PC-3 (cell line): ENCODE data around the gene GLI3. TPM values are rescaled to one million over a fixed set of nuclear protein-coding genes. Genes with fewer than 3 reads are reported as not detected.

Source experiments
- ATAC-seq: fragments of 200-7000 bp; cut with Tn5 transposase; 2 replicates; pipeline ENCODE4 v1.9.1; 2020; ENCODE audit warnings: mild to moderate bottlenecking, moderate library complexity
- BruUV-seq: library from RNA; stranded (reverse); fragments of 400-500 nt; replicated peaks from 2 replicates; lab custom pipeline; 2021; lab: Mats Ljungman, UMichigan
- CTCF ChIA-PET: fragments of 300-600 bp; sonication (Branson Sonifier 250); formaldehyde crosslinking; loops from one replicate; lab custom pipeline; 2022; ENCODE audit warnings: antibody characterized with exemption; lab: Charles Lee
- POLR2A ChIA-PET: fragments of 300-600 bp; sonication (Branson Sonifier 250); formaldehyde crosslinking; loops from one replicate; lab custom pipeline; 2022; ENCODE audit warnings: antibody characterized with exemption; ENCODE audit not compliant: unreplicated experiment; lab: Charles Lee
- DNase-seq: peaks from one replicate; pipeline ENCODE4 v3.0.0-alpha.2; 2015
- H2AFZ ChIP-seq: fragments of 300-600 bp; sonication (generic); 2 replicates; pipeline ENCODE4 v1.6.0; 2016; ENCODE audit warnings: antibody characterized with exemption, low read length
- H3F3A ChIP-seq: fragments of 300-600 bp; sonication (generic); one replicate; pipeline ENCODE4 v1.6.0; 2017; ENCODE audit warnings: antibody characterized with exemption, low read length, control low read depth, mild to moderate bottlenecking; ENCODE audit not compliant: unreplicated experiment
- H3K27ac ChIP-seq: fragments of 300-600 bp; sonication (generic); 2 replicates; pipeline ENCODE4 v1.5.1; 2016; ENCODE audit warnings: mild to moderate bottlenecking, low read length
- H3K27me3 ChIP-seq: fragments of 300-600 bp; sonication (generic); 2 replicates; pipeline ENCODE4 v1.6.1; 2016; ENCODE audit warnings: low read length, mixed read lengths
- H3K36me3 ChIP-seq: fragments of 300-600 bp; sonication (generic); 2 replicates; pipeline ENCODE4 v1.6.1; 2016; ENCODE audit warnings: low read depth, mixed run types, low read length, mixed read lengths
- H3K4me1 ChIP-seq: fragments of 300-600 bp; sonication (generic); 2 replicates; pipeline ENCODE4 v1.5.1; 2016; ENCODE audit warnings: low read length; ENCODE audit not compliant: insufficient read depth
- H3K4me2 ChIP-seq: fragments of 300-600 bp; sonication (generic); 2 replicates; pipeline ENCODE4 v1.6.0; 2016; ENCODE audit warnings: low read length
- H3K4me3 ChIP-seq: fragments of 300-600 bp; sonication (generic); 2 replicates; pipeline ENCODE4 v1.5.1; 2016; ENCODE audit warnings: mild to moderate bottlenecking, low read length, mixed read lengths
- H3K79me2 ChIP-seq: fragments of 300-600 bp; sonication (generic); 2 replicates; pipeline ENCODE4 v1.6.1; 2017; ENCODE audit warnings: low read length, mixed read lengths
- H3K9ac ChIP-seq: fragments of 300-600 bp; sonication (generic); 2 replicates; pipeline ENCODE4 v1.6.0; 2016; ENCODE audit warnings: mild to moderate bottlenecking, low read length
- H3K9me2 ChIP-seq: fragments of 300-600 bp; sonication (generic); replicated peaks from 2 replicates; pipeline ENCODE4 v1.6.1; 2016; ENCODE audit warnings: mixed run types, low read length, mixed read lengths
- H3K9me3 ChIP-seq: fragments of 300-600 bp; sonication (generic); 2 replicates; pipeline ENCODE4 v1.6.1; 2016; ENCODE audit warnings: low read length, mixed read lengths
- H4K20me1 ChIP-seq: fragments of 300-600 bp; sonication (generic); 2 replicates; pipeline ENCODE4 v1.6.1; 2016; ENCODE audit warnings: low read length, mixed read lengths
- EZH2 ChIP-seq: fragments of 300-600 bp; sonication (generic); IDR thresholded peaks from one replicate; pipeline ENCODE4 v1.6.1; 2017; ENCODE audit warnings: antibody characterized with exemption, mild to moderate bottlenecking, low read length; ENCODE audit not compliant: unreplicated experiment
- EZH2phosphoT487 ChIP-seq: fragments of 300-600 bp; sonication (generic); IDR thresholded peaks from 2 replicates; pipeline ENCODE4 v1.6.1; 2018; ENCODE audit warnings: mild to moderate bottlenecking, antibody characterized with exemption, low read length, borderline replicate concordance
- intact Hi-C: fragments of 100-400 bp; cut with micrococcal nuclease; formaldehyde crosslinking; loops from 2 replicates; pipeline ENCODE4 v1.9.0; 2023
- total RNA-seq: library from RNA; depleted of rRNA; stranded (reverse); fragments of >200 nt; gene quantifications from 2 replicates; pipeline ENCODE4 v1.2.3, GENCODE V29; 2014
- TF ChIP-seq, protein P1 (sequence below): fragments of 300-600 bp; sonication (generic); conservative IDR thresholded peaks from 2 replicates; pipeline ENCODE4 v1.5.1; 2017; ENCODE audit warnings: antibody characterized with exemption, low read depth, mild to moderate bottlenecking, low read length

GLI3 gene
- total RNA-seq, 1 experiment from 2014 or later: 3.5 TPM

DNA sequence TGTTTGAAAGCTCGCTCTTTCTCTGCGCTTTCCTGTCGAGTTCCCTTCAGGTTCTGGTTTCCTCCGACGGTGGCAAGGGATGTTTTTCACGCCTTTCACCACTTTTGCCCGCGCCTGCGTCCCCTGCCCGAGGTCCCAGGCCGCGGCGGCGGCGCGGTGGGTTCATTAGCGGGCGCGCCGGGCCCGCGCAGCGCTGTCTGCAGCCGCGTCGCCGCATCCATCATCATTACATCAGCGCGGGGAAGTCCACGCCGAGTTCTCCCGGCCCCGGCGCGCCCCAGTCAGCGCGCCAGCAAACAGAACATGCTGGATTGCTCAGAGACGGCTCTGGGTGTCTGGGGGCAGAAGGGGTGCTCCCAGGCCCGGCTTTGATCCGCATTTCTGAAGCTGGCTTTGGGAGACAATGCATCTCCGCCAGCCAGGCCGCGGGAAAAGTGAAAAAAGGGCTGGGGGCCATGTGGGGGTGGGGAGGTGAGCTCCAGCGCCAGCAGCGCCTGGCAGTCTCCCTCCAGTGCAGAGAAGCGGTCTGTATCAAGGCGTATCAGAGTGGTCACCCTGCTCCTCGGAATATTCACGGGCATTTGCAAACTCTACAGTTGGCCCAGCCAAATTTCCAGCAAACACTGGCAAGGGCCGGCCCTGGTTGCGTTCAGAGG is 8.9 kb downstream of the GLI3 start:
- Histone ChIP-seq H3K79me2 (peaks cover 35% of the 10 kb centered on the region), H4K20me1 (no peaks in the 10 kb centered on the region), H3K4me1 (peaks cover 16% of the 10 kb centered on the region), H3K4me2 (no peak overlapping the region), H3K9me3 (no peaks in the 10 kb centered on the region), H3F3A (no peaks in the 10 kb centered on the region), H3K9me2 (no peaks in the 10 kb centered on the region), H3K27me3 (no peaks in the 10 kb centered on the region), H3K36me3 (no peaks in the 10 kb centered on the region), H3K27ac (no peak overlapping the region), H2AFZ (no peak overlapping the region), H3K4me3 (no peak overlapping the region), H3K9ac (no peak overlapping the region)
- ChIA-PET POLR2A (interaction anchor here (0.6 kb wide), 1 partner anchor 147 kb away, joined by 3 read pairs; no protein-coding TSS in a partner anchor), CTCF (no interaction called here)
- DNase-seq (no peak), ATAC-seq (no peak)
- TF ChIP-seq EZH2 (no peak), EZH2phosphoT487 (no peak)
- TF ChIP-seq, protein P1, sequence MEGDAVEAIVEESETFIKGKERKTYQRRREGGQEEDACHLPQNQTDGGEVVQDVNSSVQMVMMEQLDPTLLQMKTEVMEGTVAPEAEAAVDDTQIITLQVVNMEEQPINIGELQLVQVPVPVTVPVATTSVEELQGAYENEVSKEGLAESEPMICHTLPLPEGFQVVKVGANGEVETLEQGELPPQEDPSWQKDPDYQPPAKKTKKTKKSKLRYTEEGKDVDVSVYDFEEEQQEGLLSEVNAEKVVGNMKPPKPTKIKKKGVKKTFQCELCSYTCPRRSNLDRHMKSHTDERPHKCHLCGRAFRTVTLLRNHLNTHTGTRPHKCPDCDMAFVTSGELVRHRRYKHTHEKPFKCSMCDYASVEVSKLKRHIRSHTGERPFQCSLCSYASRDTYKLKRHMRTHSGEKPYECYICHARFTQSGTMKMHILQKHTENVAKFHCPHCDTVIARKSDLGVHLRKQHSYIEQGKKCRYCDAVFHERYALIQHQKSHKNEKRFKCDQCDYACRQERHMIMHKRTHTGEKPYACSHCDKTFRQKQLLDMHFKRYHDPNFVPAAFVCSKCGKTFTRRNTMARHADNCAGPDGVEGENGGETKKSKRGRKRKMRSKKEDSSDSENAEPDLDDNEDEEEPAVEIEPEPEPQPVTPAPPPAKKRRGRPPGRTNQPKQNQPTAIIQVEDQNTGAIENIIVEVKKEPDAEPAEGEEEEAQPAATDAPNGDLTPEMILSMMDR: no peak
- intact Hi-C loops: no loop called here
- BruUV-seq: no TSS peak

DNA sequence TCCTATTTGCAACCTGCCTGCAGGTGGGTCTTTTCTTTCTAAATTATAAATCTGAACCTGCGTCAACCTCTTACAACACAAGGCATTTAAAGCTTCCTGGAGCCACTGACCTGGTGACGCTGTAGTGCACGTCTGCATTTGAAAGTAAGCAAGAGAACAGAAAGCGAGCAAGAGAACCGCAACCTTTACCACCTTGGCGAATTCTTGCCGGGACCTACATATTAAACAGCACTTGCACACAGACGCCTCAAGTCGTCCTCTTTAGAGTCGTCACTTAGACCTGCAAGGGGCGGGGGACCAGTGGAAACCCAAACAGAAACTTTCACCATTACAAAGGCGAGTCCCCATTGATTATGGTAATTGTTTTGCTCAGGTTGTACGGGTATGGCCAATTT is 9.5 kb downstream of the GLI3 start:
- Histone ChIP-seq H3K9me2 (no peaks in the 10 kb centered on the region), H3K36me3 (no peaks in the 10 kb centered on the region), H3K4me3 (no peak overlapping the region), H3K4me2 (no peak overlapping the region), H3K9me3 (no peaks in the 10 kb centered on the region), H3K27me3 (no peaks in the 10 kb centered on the region), H3K4me1 (peaks cover 11% of the 10 kb centered on the region), H3K27ac (no peak overlapping the region), H3K79me2 (peaks cover 30% of the 10 kb centered on the region), H3K9ac (no peak overlapping the region), H2AFZ (no peak overlapping the region), H3F3A (no peaks in the 10 kb centered on the region), H4K20me1 (no peaks in the 10 kb centered on the region)
- no TSS peak for BruUV-seq
- DNase-seq (no peak), ATAC-seq (no peak)
- ChIA-PET CTCF (no interaction called here), POLR2A (no interaction called here)
- intact Hi-C loops: no loop called here
- TF ChIP-seq EZH2phosphoT487 (no peak), EZH2 (no peak)
- TF ChIP-seq, protein P1: no peak

DNA sequence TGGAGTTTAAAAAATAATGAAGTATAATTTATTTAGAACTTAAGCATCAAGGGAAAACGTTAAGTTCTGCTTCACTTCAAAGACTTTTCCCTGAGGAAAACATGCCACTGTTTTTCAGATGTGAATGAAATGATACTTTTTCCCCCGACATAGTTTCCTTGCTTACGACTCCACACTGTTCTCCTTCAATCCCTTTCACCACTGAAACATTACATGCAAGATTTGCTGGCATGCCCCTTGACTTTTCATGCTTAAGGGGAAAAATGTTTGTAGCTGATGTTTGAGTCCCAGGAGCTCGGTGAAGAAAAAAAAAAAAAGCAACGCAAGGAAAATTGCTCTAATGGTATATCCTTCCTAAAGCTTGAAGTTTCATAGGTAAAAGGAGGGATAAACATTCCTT is 10.0 kb downstream of the GLI3 start:
- no peak for ATAC-seq
- H3F3A ChIP-seq: no peaks in the 10 kb centered on the region
- no peak for DNase-seq
- H4K20me1 ChIP-seq: no peaks in the 10 kb centered on the region
- TF ChIP-seq EZH2 (no peak), EZH2phosphoT487 (no peak)
- TF ChIP-seq, protein P1: no peak
- ChIA-PET POLR2A (no interaction called here), CTCF (no interaction called here)
- no TSS peak for BruUV-seq
- H3K9me2 ChIP-seq: no peaks in the 10 kb centered on the region
- intact Hi-C loops: no loop called here
- peaks cover 6% of the 10 kb centered on the region for H3K4me1 ChIP-seq
- H3K27ac ChIP-seq: no peak overlapping the region
- H2AFZ ChIP-seq: no peak overlapping the region
- H3K4me3 ChIP-seq: no peak overlapping the region
- peaks cover 25% of the 10 kb centered on the region for H3K79me2 ChIP-seq
- no peaks in the 10 kb centered on the region for H3K36me3 ChIP-seq
- no peaks in the 10 kb centered on the region for H3K9me3 ChIP-seq
- H3K27me3 ChIP-seq: no peaks in the 10 kb centered on the region
- H3K4me2 ChIP-seq: no peak overlapping the region
- no peak overlapping the region for H3K9ac ChIP-seq
